GM21717 (cell line): ENCODE data around the gene C1orf146.
"Not testable (repeated sequence)": the region's sequence is repeated elsewhere in the genome, so short reads cannot be mapped to it uniquely, and the experiment has no call there.

Source experiments
- ATAC-seq: cut with Tn5 transposase; IDR thresholded peaks from one replicate; pipeline ENCODE4 v1.9.1; 2021; ENCODE audit warnings: mild to moderate bottlenecking, moderate library complexity; ENCODE audit not compliant: unreplicated experiment

C1orf146 gene, protein sequence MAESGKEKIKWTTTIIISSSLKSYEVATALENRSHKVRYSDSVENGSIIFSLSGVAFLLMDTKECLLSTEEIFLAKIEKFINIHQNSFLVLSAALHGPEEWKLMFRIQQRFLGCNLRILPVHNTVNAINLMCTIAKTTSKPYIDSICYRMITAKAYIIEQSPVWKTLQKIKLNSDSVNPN

DNA sequence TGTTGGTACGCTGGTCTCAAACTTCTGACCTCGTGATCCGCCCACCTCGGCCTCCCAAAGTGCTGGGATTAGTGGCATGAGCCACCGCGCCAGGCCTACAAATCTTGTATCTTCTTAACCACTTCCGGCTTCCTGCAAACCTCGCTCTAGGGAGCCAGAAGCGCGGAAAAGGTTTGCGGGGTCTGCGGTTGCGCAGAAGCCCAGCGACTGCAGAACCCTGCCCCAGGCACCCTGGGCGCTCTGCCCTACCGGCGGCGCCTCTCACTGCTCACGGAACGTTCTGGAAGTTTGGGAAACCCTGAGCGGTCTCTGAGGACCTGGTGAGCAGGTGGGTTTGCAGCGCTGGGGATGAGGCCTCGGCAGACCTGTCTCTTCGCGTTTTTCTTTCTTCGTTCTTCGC is at the start of gene C1orf146:
Gene C1orf146, plus strand, starts transcription at position 195 of the 400 bp plus-strand sequence. CDS start 13,506 bp downstream, outside the sequence.
- no peak for ATAC-seq

DNA sequence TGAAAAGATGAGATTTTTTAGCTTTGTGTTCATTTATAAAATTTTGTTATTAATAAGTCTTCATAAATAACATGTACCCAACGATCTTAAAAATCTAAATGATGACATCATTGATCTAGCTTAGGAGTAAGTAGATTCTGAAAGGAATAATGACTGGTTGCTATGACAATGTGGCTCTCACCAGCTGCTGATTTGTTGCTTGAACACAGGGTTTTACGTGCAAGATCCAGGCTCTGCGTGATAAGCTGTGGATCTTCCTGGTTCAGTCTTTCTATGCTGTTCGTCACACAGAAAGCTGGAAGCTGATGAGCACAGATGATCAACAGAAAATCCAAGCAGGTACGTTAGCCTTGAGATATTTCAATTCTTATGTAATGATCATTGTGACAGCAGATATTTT is 49.1 kb upstream of the C1orf146 start:
- ATAC-seq, result no peak

DNA sequence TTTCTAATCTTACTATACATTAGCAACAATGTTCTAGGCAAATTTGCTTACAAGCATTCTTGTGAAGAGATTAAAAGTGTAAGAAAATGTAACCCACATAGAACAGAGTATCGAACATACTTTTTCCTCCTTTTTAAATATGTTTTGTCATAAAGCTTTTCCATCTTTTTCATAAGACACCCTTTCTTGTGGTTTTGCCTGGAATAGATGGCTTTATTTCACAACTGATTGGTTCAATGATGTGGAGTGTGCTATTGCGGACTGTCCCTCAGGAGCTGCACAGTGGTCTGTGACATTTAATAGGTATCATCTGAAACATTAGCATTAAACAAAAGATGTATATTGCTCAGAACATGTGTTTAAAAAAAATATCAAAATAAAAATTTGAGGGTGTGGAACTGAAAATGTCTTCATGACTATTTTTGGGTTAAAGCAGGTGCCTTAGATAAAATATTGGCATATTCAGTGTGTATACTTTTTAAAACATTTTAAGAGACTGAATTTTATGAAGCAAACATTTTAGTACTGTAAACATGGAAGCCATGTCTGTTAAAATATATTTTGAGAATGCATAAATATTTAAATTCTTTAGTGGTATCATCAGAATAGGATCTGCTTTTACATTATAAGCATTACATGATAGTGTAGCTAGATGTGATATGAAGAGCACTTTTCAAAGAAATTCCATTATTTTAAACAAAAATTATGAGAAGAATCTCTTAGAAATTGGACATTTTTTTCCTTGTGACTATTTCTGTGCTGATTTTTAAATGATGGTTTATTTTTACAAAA is 48.3 kb upstream of the C1orf146 start:
- ATAC-seq, result no peak

DNA sequence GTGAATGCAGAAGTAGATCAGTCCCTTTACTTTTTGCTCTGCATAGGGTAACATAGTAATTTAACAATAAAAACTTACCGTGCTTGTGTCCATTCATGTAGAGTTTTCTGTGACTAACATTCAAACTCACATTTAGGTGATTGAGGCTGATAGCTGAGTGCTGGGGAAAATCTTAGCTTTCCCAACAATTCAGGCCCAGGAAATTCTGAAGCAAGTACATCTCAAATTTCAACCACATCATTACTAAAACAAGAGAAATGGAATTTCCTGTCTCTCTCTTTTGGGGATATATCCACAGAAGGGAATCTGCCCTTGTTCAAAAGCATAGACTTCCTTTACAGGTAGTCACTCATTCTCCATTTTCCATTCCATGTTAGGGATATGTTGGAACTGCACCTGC is 33.1 kb upstream of the C1orf146 start:
- no peak for ATAC-seq

DNA sequence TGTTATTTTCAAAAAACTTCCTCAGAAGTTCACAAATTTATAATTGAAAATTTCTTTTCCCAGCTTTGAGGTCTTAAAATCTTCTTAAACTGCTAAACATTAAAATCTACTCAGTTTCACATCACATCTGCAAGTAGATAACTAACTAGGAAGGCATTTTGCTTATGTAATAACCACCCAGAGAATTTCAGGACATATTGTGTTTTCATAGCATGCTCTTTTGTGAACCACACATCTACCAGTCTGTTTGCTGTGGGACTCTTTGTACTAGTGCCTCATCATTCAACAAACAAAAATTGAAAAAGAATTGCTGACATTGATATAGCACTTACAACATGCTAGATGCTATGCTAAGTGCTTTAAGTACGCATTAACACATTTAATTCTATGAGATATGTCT is 31.6 kb upstream of the C1orf146 start:
- no peak for ATAC-seq

DNA sequence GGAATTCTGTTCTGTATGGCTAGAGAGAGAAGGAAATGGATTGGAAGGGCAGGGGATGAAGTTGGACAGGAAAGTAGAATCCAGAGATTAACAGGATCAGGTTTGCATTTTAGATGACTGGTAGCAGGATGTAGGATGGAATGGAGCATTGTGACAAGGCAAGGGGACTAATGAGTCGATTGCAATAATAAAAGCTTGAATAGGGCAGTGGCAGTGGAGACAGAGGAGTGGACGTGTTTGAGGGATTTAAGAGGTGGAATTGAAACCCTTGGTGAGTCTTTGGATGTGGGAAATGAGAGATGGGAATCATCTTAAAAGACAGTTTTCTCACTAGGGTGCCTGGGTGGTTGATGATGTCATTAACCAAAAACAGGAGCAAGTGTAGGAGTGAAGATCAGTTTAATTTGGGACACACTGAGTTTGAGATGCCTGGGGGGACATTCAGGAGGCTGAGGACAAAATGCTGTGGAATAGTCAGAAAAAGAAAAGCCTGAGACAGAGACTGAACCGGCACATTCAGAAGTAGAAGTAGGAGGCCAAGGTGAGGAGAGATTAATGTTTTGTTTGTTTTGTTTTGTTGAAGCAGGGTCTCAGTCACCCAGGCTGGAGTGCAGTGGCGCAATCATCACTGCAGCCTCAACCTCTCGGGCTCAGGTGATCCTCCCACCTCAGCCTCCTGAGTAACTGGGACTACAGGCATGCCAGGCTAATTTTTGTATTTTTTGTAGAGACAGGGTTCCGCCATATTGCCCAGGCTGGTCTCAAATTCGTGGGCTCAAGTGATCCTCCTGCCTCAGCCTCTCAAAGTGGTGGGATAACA is 29.1 kb upstream of the C1orf146 start:
- no peak for ATAC-seq

DNA sequence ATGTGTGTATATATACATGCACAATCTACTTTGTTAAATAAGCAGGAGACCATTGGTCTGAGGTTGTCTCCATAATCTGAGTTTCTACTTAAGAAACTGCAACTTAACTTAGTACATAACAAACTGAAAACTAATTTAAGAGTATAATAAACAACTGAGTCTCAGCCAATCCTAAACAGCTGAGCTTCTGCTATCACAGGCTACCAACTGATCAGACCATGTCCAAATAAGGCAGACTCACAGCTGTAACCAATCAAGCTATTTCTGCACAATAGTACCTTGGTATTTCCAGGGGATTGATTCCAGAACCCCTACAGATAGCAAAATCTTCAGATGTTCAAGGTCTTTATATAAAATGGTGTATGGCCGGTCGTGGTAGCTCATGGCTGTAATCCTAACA is 26.0 kb upstream of the C1orf146 start:
- no peak for ATAC-seq

DNA sequence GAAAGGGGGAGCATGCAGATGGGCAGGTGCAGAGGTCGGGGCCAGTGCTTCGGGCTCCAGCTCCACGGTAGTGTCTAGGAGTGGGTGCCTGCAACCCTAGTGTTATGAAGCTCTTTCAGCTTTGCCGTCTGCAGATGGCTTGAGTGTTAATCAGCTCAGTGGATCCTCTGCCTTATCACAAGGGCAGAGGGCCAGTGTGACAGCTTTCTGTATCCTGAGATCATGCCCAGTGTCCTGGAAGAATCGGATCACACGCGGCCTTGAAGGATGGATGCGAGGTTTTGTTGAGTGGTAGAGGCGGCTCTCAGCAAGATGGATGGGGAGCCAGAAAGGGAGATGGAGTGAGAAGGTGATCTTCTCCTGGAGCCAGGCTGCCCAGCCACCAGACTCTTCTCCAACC is 25.5 kb upstream of the C1orf146 start:
- no peak for ATAC-seq

DNA sequence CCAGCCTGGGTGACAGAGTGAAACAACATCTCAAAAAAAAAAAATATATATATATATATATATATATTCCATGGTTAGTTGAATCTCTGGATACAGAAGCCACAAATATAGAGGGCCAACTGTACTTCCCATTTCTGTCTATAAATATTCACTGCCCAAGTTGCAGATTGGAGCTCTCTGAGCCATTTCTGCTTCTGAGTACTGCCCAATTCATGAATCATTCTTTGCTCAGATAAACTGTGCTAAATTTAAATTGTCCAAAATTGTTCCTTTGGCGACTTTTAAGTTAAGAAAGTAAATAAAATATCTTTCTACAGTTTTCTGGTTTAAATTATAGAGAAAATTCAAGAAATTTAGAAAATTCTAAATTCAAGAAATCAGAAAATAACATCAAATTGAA is 23.2 kb upstream of the C1orf146 start:
- ATAC-seq, result no peak

DNA sequence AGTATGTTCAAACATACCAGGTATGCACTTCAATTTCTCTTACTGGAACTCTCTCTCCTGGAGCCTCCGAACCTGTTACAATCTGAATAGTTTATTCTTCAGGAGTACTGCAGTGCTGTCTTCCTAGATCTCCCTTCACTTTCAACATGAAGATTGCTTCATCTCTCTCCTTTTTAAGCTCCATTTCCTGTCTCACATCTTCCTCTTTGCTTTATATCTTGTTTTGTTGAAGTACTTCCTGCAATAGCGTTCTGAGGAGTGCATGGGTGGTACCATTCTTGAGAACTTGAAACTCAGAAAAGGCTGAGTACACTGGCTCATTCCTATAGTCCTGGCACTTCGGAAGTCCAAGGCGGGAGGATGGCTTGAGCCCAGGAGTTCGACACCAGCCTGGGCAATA is 15.7 kb upstream of the C1orf146 start:
- no peak for ATAC-seq

DNA sequence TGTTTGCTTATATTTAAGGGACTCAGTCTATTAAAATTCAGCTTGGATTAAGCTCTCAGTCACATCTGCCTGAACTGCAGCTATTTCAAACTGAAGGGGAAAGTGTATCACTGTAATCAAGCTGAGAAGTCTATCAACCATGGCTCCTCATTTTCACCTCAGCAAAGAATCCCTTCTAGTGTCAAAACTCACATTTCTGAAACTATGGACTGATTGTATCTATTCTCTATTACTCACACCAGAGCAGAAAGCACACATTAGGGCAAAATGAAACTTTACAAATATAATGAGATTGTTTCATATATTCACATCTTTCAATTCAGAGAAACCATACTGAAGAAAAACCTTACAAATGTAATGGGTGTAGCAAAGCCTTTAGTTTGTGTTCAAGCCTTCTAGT is 14.6 kb upstream of the C1orf146 start:
- no peak for ATAC-seq

DNA sequence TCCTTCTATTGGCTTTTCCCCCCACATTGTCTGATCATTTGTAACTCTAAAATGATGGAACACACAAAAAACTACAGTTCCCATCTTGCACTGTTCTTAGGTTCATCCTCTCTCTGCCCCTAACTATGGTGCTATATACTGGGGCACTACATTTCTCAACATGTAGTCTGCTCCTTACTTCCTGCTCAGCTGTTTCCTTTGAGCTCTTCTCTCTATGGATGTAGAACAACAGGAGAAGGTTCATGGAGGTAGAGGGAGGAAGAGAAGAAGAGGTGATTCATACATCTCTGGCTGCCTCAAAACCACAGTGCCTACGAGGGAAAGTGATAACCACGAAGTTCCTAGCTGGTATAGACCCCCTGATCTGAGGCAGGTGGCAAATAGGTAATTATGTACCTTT is 7.0 kb upstream of the C1orf146 start:
- ATAC-seq, result no peak

DNA sequence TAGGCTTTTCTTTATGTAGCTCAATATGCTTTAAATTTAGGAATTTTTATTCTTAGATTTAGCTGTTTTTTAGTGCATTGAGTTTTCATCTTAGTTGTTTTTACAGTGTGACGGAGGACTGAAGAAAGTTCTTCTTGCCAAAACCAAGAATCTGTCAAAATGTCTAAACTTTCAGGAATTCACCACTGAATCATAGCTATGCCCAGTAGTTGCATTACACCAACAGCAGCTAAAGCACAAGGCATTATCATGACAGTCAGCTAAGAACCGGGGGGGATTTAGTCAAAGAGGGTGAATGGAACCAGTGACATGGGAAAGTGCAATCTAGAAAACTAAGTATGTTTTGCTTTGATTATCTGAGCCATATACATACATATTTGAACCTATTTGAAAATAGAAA is 6.5 kb upstream of the C1orf146 start:
- no peak for ATAC-seq

DNA sequence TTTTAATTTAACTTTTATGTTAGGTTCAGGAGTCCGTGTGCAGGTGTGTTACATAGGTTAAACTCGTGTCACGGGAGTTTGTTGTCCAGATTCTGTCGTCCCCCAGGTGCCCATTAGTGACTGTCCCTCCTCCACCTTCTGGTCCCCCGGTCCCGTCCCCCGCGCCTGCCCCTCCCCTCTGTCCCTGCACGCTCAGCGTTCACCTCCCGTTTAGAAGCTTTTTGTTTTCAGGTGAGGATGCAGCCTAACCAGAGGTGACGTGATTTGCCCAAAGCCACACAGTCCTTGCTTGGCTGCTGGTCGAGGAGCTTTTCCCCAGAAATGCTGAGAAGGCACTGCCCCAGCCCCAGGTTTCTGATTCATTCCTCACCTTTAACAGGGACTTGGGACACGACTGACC is 844 bp downstream of the C1orf146 start:
- no peak for ATAC-seq

DNA sequence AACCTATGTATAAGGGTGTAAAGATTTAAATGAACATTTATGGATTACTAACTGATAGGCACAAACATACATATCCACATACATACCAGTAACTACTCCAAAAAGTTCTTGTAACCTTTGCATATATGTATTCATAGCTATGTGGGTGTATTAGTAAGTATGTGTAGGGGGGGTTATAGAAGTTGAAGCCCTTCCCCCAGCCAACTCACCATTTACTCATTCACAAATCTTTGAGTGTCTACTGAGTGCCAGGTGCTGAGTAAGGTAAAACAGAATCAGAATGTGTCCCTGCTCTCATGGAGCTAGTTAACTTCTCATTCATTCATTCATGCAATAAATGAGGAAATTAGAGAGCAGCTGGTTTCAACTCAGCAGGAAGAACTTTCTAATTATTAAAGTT is 1.3 kb downstream of the C1orf146 start:
- no peak for ATAC-seq

DNA sequence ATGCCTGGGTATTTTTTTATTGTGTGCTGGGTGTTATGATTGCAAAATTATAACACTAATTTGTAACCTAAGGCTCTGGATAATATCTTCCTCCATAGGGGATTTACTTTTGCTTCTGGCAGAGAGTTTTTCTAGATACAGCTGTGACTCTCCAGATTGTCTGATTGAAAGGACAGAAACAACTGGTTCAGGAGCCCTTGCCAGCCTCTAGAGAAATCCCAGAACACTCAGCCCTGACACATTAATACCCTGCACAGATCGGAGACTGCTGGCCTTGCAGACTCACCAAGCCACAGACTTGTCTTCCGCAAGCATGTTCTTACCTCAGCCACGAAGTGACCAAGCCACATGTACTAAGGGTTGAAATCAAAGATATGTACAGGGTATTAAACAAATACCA is 10.7 kb downstream of the C1orf146 start:
- ATAC-seq, result no peak

DNA sequence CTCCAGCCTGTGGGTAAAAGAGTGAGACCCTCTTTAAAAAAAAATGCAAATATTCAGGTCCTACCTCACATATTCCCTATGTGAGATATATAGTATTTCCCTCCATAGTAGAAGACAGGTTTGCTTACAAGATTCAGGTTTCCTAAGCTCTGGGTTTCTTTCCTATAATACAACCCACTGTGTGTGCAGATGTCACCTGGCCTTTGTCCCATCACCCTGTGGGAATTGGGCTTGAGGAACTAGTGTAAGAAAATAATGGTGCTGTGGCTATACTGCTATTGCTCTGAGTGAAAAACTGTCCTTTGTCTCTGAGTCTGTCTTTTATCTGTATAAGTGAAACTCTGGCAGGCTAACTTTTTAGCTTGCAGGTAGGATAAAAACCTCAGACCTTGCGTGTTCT is 13.0 kb downstream of the C1orf146 start:
- ATAC-seq, result no peak

DNA sequence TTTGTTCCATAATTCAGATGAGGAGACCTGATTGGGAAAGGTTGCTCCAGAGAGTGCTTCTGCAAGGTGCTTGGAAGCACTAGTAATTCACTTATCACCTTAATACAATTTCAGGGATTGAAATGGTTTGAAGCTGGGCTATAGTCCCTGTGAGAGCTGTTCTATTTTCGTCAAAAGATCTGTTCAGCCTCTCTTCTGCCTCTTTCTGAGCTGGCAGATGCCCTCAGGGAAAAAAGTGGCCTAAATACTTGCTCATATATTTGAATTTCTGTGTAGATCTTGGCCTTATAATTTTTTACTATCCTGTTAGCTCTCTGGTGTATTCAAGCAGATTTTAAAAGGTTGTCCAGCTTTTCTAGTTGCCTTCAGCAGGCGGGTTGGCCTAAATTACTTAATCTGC is 22.3 kb downstream of the C1orf146 start:
- ATAC-seq, result no peak

DNA sequence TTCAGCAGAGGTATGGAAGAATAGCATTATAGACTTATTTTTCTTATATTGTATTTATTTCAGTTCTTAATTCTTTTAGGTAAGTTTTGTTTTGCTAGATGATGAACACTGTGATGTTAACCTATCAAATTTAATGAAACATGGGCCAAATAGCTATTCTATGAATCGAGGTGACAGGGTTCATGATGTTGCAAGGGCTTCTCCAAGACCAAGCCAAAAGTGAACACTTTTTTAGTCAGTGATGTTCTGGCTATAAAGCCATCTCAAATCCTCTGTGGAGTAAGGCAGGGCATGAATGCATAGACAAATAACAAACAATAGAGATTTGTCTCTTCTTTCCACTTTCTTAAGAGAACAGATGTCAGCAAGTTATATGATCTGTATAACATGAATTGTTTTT is 26.7 kb downstream of the C1orf146 start:
- no peak for ATAC-seq

DNA sequence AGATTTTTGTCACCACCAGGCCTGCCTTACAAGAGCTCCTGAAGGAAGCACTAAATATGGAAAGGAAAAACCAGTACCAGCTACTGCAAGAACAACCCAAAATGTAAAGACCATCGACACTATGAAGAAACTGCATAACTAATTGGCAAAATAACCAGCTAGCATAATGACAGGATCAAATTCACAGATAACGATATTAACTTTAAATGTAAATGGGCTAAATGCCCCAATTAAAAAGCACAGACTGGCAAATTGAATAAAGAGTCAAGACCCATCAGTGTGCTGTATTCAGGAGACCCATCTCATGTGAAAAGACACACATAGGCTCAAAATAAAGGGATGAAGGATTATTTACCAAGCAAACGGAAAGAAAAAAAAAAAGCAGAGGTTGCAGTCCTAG is 37.0 kb downstream of the C1orf146 start:
- ATAC-seq, result not testable (repeated sequence)

DNA sequence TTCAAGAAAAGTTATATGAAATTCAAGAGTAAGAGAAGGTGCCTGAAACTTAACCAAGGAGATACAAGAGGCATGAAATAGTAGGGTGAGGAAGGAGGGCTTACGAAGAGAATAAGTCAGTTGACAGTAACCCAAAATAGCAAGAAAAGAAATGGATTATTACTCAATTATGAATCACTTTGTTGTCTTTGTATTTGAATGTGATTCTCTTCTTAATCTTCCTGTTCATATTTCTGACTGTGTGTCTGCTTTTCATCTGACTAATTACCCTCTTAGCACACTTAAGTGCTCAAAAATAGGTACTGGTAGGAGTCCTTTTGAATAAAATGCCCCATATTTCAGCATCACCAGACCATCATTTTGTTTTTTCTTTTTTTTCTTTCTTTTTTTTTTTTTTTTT is 41.6 kb downstream of the C1orf146 start:
- ATAC-seq, result no peak

DNA sequence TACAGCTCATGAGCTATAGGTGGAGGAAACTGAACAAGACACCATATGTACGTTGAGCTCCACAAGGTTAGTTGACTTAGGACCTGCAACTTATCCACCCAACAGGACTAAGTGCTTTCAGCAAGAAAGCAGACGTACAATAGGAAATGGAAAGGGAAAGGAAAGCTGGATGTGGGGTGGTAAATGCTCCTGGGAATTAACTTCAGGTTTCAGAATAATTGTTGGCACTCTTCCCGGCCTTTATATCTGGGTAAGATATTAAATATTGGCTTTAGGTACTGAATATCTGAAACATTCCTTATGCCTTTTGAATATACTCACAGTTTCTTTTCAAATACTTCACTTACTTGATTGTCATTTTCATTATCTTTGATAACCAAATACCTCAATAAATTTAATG is 44.8 kb downstream of the C1orf146 start:
- ATAC-seq, result no peak
